HG02981 (cell line): ENCODE measurements around the gene GGCX.
"Not testable (repeated sequence)": the region's sequence is repeated elsewhere in the genome, so short reads cannot be mapped to it uniquely, and the experiment has no call there.

Experiments used
- ATAC-seq: cut with Tn5 transposase; IDR thresholded peaks from one replicate; pipeline ENCODE4 v1.9.1; 2021; ENCODE audit warnings: mild to moderate bottlenecking, moderate library complexity; ENCODE audit not compliant: unreplicated experiment

Gene GGCX

DNA sequence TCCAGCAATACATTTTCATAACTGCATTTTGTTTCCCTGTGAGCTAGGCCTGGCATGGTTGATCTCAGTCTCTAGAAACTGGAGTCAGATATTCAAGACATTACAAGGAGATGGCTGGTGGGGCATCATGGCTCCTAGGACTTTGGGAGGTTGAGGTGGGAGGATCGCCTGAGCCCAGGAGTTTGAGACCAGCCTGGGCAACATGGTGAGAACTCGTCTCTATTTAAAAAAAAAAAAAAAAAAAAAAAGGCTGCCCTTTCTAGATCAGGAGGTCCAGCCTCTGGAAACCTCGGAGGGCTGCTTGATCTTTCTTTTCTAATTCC is 15.7 kb upstream of the GGCX start:
- no peak for ATAC-seq

DNA sequence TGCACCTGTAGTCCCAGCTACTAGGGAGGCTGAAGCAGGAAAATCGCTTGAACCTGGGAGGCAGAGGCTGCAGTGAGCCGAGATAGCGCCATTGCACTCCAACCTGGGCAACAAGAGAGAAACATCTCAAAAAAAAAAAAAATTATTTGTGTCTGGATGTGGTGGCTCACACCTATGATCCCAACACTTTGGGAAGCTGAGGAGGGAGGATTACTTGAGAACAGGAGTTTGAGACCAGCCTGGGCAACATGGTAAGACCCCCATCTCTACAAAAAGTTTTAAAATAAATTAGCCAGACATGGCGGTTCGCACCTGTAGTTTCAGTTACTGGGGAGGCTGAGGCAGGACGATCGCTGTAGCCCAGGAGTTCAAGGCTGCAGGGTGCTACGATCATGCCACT is 14.4 kb upstream of the GGCX start:
- ATAC-seq, result no peak

DNA sequence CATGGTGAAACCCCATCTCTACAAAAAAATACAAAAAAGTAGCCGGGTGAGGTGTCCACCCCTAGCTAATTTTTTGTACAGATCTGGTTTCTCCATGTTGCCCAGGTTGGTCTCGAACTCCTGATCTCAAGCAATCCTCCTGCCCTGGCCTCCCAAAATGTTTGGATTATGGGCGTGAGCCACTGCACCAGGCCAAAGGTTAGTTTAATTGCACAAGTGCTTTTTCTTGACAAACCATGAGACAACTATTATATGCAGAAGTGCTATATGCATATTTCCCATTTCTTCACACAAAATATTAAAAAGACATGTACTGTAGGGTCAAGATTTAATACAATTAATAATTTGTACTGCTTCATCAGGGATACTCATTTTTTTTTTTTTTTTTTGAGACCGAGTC is 5.0 kb upstream of the GGCX start:
- no peak for ATAC-seq

DNA sequence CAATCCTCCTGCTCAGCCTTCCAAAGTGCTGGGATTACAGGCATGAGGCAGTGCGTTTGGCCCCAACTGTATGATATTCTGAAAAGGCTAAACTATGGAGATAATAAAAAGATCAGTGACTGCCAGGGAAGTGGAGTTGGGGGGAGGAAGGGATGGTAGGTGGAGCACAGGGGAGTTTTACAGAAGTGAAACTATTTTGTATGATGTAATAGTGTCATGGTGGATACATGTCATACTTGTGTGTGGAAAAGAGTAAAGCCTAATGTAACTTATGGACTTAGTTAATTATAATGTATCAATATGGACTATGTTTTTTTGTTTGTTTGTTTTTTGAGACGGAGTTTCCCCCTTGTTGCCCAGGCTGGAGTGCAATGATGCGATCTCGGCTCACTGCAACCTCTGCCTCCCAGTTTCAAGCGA is 2.9 kb upstream of the GGCX start:
- no peak for ATAC-seq

DNA sequence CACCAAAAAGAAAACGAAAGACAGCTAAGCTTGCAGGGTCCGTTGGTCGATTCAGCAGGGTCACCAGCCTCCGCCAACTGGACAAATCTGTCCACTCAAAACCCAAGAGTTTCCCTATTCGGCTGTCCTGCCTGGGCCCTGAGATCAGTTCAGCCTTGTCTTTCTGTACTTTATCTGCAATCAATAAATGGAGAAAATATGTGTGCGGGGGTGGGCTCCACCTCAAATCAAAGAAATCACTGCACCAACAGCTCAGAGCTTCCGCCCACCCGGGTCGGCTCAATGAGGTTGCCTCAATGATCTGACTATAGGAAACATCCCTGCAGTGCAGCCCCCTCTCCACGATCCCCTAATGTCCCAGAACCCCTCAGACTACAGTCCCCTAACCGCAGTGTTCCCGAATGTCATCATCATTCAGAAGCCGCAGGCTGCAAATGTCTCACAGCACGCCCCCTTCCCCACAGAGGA is 447 bp downstream of the GGCX start:
- ATAC-seq, result no peak

DNA sequence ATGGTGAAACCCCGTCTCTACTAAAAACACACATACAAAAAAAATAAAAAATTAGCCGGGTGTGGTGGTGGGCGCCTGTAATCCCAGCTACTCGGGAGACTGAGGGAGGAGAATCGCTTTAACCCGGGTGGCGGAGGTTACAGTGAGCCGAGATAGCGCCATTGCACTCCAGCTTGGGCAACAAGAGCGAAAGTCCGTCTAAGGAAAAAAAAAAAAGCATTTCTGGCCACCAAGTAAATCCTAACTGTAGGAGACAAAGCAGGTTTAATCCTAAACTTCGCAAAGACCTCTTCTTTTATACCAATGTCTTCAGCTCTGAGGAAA is 928 bp downstream of the GGCX start:
- not testable (repeated sequence) for ATAC-seq

DNA sequence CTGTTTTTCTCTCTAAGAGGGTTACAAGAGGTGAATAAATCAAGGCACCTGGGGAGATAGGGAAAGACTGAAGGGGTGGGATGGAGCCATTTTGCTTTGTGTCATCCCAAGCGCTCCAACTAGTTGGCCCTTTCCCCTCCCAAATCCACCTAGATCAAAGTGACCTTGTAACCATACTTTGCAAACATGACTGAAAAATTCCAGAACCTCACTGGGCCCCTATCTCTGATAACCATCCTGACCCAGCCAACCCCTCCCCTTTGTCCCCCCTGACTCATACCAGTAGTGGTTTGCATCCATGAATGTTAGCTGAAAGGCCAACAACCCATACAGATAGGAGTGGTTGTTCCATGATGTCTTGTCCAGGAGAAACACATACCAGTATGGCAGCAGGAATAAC is 3.1 kb downstream of the GGCX start:
- no peak for ATAC-seq

DNA sequence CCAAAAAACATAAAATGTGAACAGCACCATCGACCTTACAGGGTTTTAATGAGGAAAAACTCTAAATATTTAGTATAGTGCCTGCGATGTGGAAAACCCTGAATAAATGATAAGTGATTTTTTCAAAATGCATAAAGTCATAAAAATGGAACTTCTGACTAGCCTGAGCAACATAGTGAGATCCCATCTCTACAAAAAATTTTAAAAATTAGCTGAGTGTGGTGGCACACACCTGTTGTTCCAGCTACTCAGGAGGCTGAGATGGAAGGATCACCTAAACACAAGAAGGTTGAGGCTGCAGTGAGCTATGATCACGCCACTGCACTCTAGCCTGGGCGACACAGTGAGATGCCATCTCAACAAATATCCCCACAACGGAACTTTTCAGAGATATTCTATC is 4.2 kb downstream of the GGCX start:
- ATAC-seq, result no peak

DNA sequence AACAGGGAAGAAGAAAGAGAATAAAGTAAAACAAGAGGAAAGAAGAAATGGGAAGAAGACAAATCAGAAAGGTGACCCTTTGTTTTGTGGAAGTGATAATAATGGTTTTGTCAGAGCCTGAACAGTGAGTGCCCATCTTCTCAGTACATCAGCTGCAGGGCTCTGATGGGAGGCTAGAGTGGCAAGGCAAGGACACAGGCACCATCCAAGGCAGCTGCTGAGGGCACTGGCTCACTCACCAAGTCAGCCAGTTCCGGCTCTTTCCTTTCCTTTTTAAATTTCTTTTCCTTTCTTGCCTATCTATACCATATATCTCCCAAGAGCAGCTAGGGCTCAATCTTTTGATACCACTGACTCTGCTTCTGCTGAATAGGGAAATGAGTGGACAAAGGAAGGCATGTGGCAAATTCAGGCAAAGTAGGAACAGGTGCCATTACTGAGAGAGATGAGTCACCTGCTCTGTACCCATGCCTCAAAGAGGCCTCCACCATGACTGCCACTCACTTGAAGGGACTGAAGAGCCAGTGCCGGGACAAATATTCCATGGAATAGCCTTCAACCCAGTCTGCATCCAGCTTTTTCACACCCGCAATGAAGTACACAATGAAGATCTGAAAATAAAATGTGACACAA is 6.2 kb downstream of the GGCX start:
- no peak for ATAC-seq

DNA sequence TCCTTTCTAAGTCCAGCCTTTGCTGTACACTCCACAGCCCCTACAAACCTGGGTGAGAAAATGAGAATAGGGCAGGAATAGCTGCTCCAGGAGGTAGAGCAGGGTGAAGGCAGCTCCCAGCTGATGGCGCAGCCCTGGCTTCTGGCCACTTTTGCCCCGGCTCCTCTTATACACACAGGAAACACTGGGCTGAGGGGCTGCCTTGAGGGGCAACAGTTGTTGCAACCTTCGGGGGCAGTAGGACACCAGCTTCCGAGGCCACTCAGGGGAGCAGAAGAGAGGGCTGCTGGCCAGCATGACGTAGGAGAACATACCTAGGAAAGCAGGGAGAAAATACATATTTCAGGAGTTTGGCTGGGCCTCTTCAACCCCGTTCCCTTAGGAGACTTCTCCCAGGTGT is 8.1 kb downstream of the GGCX start:
- no peak for ATAC-seq

DNA sequence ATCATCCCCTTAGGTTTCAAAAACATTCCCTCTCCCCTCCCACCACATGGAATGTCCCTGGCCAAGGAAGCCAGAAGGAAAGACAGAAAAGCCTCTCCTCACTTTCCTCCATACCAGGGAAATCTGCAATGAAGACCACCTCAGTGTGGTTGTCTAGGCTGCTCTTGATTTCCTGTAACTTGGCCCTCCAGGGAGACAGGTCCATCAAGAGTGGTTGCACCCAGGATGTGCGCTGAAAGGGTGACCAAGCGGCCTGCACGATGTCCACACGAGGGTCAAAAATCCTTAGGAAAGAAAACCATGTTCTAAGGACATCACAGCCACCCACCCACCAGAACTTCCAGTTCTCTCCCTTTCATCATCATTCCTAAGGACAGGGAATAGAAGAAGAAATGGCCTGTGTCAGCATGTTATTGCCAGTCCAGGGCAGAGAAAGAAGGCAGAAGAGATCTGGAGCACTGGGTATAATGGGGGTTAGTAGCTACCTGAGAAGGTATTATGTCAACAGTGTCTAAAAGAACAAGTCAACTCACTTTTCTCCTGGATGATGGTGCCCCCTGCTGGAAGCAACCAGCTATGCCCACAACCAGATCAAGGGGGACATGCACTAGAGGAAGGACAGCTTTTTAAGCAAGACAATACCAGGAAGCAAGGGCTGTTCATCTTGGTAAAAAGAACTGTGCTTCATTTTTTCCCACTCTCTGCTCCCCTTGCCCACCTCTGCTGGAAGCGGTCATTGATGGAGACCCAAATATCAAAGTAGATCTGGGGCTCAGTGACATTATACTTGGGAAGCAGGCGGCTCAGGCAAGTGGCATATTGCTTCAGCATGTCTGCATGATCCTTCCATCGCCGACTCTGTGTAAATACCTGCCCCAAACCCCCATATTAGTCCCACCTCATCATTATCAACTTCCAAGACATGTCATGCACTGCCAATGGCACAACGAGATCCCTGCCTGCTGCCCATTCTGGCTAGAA is 9.3 kb downstream of the GGCX start:
- ATAC-seq, result peak; percentile 58

DNA sequence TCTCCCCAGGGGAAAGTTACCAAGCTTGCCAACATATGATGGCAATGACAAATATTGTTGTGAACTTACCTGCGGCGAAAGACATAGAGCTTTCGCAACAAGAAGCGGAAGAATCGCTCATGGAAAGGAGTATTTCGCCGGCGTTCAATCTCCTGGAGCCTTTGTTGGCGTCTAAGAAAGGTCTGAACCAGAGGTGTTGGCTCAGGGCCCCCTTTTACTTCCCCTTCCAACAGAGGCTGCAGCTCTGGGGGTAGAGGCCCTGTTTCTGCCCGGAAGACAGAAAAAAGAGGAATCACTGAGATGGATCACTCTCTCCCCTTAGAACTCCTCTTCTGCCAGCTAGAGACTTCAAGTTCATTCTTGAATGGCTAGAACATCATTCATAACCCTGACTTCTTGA is 10.8 kb downstream of the GGCX start:
- no peak for ATAC-seq

DNA sequence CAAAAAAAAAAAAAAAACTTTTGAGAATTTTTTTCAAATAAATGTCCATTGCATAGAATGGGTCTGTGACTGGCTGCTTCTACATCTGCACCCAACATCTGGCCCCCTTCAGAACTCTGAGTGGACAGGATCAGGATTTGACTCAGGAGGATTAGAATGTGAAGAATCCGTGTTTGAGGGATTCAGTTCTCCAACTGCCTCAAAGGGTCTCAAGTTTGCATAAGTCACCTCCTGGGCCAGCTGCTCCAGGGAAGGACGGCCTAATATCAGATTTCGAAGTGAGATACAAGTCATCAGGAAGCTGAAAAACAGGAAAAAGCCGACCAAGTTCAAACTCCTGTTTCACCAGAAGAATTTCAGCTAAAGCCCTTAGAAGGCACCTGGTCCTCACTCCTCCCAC is 11.5 kb downstream of the GGCX start:
- ATAC-seq, result no peak

DNA sequence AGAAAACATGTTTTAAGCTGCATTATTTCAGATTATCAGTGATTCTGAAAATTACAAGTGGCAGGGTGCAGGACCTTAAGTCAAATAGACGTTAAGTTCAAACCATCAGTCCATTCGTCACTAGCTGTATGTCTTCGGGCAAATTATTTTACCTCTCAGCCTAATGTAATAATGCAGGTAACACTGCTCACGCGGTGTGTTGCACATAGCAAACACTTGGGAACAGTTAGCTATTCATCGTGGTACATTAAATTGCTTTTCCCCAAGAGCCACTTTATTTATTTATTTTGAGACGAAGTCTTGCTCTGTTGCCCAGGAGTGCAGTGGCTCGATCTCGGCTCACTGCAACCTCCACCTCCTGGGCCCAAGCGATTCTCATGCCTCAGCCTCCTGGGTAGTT is 12.2 kb downstream of the GGCX start:
- ATAC-seq, result no peak

DNA sequence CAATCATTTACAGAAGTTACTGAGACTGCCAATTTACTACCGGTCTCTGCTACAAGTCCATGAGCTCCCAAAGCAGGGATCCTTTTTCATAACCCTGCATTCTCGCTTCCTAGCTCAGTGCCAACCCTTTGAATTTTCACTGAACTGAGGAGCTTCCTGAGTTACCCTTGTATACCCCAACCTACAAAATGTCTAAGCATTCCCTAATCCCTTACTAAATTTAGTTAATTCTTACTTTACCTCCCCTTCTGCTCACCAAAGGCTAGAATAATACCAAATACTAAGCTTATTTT is 12.7 kb downstream of the GGCX start:
- no peak for ATAC-seq

DNA sequence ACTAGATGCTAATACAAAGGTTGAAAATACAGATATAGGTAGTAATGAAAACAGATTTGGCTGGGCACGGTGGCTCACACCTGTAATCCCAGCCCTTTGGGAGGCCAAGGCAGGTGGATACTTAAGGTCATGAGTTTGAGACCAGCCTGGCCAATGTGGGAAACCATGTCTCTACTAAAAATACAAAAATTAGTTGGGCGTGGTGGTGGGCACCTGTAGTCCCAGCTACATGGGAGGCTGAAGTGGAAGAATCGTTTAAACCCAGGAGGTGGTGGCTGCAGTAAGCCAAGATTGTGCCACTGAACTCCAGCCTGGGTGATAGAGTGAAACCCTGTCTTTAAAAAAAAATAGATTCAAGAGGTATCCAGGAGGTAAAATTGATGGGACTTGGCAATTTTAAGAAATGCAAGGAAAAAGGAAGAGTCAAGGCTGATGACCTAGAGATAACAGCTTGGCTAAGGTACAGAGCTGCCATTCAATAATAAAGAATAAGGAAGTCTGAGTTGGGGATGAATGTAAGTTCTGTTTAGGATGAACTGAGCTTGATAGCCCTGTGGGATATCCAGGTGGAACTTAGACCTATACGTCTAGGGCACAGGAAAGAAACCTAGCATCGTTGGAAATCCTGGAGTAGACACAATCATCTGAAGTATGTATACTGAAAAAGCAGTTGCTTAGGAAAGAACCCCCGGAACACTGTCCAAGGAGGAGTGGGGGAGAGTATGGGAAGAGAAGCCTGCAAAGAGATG is 13.3 kb downstream of the GGCX start:
- ATAC-seq, result no peak

DNA sequence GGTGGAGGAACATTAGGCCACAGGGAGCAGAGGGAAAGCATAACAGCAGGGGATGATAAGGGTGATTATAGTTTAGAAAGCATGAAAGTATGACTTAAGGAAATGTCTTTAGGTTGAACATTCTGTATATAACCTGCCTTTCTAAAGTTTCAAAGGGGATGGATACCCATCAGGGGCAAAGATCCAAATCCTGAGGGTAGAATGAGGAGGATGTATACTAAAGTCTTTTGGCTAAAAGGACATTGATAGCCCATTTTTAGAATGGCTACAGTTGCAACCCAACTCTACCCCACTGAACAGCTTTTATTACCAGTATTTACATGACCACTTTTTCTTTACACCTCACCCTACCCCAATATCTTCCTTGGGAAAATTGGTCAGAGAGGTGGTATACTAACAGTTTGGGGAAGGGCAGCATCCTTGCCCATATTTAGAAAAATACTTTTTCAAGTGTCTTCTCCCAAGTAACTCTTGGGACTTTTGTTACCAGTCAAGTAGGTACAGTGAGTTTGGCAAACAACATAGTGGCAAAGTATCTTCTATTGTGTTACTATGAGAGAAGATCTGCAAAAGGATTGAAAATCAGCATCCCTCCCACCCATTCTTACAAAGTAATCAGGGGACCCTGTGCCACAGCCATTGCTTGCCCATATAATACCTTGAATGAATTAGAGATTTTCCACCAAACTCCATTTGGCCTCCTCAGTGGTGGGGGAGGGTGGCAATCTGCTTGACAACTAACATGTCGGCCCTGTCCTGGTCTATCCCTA is 14.0 kb downstream of the GGCX start:
- no peak for ATAC-seq

DNA sequence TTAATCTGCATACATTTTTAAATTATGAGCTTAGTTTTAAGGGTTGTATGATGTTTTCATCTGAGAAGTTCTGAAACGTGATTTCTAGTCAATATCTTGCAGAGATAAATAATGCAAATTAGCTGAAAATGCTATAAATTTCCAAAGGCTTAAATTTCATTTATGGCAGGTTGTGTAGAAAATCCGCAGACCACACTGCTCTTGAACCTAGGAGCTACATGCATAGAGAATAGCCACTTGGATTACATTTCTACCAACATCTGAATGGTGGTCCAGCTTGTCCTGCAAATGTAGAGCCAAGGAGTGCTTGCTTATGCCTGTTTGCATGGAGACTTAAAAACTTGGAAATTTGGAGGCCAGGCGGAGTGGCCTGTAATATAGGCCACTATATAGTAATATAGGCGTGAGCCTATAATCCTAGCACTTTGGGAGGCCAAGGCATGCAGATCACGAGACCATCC is 15.5 kb downstream of the GGCX start:
- no peak for ATAC-seq

DNA sequence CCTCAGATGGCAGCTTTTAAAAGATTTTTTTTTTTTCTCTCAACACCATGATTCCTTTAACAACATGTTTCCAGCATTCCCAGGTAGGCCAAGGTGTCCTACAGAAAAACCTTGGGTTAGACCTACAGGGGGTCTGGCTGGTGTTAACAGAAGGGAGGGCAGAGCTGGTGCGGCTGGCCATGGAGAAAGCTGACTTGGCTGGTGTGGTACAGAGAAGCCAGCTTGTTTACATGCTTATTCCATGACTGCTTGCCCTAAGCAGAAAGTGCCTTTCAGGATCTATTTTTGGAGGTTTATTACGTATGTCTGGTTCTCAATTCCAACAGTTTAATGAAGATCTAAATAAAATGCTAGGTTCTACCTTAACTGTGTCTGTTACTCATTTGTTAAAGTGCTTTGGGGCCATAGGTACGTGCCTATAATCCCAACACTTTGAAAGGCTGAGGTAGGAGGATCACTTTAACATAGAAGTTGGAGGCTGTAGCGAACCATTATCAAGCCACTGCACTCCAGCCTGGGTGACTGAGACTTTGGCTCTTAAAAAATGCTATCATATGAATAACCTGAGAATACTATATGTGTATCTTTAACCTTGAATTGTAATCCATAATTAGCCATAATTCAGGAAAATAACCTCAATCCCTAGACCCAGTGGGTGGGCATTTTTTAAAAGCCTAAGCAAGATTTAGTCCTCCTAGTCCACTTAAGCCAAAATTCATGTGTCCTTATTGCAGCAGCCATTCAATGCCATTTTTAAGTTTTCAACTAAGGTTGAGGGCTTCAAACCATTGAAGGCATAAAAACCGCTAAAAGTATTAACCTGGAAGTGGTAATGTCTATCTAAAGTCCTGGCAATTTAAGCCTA is 16.1 kb downstream of the GGCX start:
- ATAC-seq, result not testable (repeated sequence)

DNA sequence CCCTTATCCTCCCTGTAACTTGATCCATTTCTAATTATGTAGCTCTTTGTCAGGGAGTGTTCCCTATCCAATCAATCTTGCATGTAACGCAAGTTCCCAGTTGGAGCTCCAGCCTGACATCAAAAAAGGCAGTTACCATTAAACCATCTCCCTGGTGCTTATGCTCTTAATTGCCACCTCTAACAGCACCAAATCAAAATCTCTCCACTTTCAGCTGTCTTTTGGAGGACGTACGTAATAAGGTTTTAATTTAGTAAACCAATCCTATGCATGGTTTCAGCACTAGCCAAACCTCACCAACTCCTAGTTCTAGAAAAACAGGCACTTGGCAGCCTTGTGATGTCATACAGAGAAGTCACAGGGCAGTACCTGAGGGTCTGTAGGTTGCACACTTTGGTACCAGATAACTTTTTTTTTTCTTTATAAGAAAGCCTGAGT is 17.0 kb downstream of the GGCX start:
- not testable (repeated sequence) for ATAC-seq
